HG03520 (cell line): ENCODE measurements around the gene NAALAD2.
A peak's percentile ranks its signal among the peaks of the same experiment; 100 is the strongest.
"Not testable (repeated sequence)": the region's sequence is repeated elsewhere in the genome, so short reads cannot be mapped to it uniquely, and the experiment has no call there.

Experiments
- ATAC-seq: cut with Tn5 transposase; IDR thresholded peaks from one replicate; pipeline ENCODE4 v1.9.1; 2021; ENCODE audit warnings: mild to moderate bottlenecking, moderate library complexity; ENCODE audit not compliant: unreplicated experiment

The NAALAD2 gene

GRCh38 chr11:90134478-90135003, at the start of gene NAALAD2:
TSS of gene NAALAD2 (plus strand) at chr11:90134663. CDS start at chr11:90134759, 96 bp downstream.
- ATAC-seq, result peak; percentile 58

GRCh38 chr11:90085650-90086049, 48.8 kb upstream of the NAALAD2 start, which contains the start of gene UBTFL1:
TSS of gene UBTFL1 (plus strand) at chr11:90085950. CDS start at chr11:90085950, 0 bp downstream.
- not testable (repeated sequence) for ATAC-seq

- ATAC-seq, result not testable (repeated sequence)
Observed at GRCh38 chr11:90088731-90089130, 45.7 kb upstream of the NAALAD2 start.

DNA sequence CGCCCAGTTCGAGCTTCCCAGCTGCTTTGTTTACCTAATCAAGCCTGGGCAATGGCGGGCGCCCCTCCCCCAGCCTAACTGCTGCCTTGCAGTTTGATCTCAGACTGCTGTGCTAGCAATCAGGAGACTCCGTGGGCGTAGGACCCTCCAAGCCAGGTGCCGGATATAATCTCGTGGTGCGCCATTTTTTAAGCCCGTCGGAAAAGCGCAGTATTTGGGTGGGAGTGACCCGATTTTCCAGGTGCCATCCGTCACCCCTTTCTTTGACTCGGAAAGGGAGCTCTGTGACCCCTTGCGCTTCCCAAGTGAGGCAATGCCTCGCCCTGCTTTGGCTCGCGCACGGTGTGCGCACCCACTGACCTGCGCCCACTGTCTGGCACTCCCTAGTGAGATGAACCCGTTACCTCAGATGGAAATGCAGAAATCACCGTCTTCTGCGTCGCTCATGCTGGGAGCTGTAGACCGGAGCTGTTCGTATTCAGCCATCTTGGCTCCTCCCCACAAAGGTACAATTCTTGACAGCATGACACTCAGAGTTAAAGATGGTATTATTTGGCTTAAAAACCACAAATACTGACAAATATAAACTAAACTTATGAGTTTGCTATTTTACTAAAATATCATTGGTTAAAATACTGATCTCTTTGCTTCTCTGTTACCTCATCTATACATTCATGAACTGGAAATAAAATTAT, 39.1 kb upstream of the NAALAD2 start:
- not testable (repeated sequence) for ATAC-seq

- not testable (repeated sequence) for ATAC-seq
Observed at GRCh38 chr11:90098261-90098660, 36.2 kb upstream of the NAALAD2 start.

GRCh38 chr11:90100431-90100830, 34.0 kb upstream of the NAALAD2 start:
- ATAC-seq, result no peak

GRCh38 chr11:90113541-90113940, 20.9 kb upstream of the NAALAD2 start:
- ATAC-seq, result no peak

DNA sequence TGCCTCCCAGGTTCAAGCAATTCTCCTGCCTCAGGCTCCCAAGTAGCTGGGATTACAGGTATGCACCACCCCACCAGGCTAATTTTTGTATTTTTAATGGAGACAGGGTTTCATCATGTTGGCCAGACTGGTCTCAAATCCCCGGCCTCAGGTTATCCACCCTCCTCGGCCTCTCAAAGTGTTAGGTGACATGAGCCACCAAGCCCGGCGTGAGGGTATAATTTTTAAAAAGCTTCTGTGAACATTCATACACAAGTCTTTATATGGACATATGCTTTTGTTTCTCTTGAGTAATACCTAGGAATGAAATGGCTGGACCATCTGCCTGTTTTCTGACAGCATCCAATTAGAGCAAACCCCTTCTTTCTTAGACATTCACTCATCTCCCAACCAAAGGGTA, 14.3 kb upstream of the NAALAD2 start:
- no peak for ATAC-seq

- ATAC-seq, result no peak
Observed at GRCh38 chr11:90124371-90124770, 10.1 kb upstream of the NAALAD2 start.

DNA sequence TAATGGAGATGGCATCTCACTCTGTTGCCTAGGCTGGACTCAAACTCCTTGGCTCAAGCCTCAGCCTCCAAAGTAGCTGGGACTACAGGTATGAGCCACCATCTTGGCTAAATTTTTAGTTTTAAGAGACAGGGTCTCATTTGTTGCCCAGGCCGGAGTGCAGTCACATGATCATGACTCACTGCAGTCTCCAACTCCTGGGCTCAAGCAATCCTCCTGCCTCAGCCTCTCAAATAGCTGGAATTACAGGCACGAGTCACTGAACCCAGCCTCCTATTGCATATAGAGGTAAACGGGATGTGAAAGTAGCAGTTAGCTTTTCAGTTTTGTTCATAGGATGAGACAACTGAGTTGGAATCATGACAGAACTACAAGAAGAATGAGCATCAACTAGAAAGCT, 9.5 kb upstream of the NAALAD2 start:
- no peak for ATAC-seq

- ATAC-seq, result no peak
Observed at GRCh38 chr11:90133560-90134477, 644 bp upstream of the NAALAD2 start.

- no peak for ATAC-seq
Observed at GRCh38 chr11:90135016-90135415, 553 bp downstream of the NAALAD2 start.

DNA sequence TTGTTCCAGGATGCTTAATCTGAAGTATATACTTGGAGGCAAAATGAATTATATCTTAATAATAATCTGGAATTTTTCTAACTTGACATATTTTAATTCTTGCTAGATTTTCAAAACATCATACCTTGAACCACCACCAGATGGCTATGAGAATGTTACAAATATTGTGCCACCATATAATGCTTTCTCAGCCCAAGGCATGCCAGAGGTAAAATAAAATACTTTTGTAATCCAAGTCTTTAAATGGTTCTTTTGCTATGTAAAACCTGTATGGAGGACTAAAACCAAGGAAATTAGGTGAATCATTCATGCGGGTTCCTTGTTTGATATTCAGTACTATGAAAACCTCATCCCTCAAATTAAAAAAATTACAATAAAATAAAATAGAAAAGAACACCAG, 14.4 kb downstream of the NAALAD2 start:
- ATAC-seq, result no peak

- ATAC-seq, result not testable (repeated sequence)
Observed at GRCh38 chr11:90166982-90167573, 32.6 kb downstream of the NAALAD2 start.

GRCh38 chr11:90167704-90168103, 33.2 kb downstream of the NAALAD2 start:
- ATAC-seq, result not testable (repeated sequence)

GRCh38 chr11:90168571-90168970, 34.1 kb downstream of the NAALAD2 start:
- ATAC-seq, result no peak

GRCh38 chr11:90171359-90171758, 36.9 kb downstream of the NAALAD2 start:
- no peak for ATAC-seq

GRCh38 chr11:90176069-90176468, 41.6 kb downstream of the NAALAD2 start:
- no peak for ATAC-seq

GRCh38 chr11:90178751-90179150, 44.3 kb downstream of the NAALAD2 start:
- no peak for ATAC-seq

- ATAC-seq, result no peak
Observed at GRCh38 chr11:90179923-90180322, 45.5 kb downstream of the NAALAD2 start.

- ATAC-seq, result no peak
Observed at GRCh38 chr11:90187839-90188238, 53.4 kb downstream of the NAALAD2 start.
